ENCODE results near the gene OR7C1.

DNA sequence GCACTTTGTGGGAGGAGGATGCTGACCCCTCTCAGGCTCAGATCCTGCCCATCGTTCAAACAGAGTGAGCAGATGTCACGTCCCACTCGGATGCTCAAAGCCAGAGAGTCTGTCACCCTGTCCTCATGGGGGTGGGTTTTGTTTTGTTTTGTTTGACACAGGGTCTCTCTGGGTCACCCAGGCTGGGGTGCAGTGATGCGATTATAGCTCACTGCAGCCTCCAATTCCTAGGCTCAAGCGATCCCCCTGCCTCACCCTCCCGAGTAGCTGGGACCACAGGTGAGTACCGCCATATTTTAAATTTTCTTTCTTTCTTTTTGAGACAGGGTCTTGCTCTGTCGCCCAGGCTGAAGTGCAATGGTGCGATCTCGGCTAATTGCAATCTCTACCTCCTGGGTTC is 60.6 kb downstream of the OR7C1 start:
- no peak for TF ChIP-seq POLR2AphosphoS5 (IDR thresholded peaks at IDR 0.05)
- TF ChIP-seq, protein P1, sequence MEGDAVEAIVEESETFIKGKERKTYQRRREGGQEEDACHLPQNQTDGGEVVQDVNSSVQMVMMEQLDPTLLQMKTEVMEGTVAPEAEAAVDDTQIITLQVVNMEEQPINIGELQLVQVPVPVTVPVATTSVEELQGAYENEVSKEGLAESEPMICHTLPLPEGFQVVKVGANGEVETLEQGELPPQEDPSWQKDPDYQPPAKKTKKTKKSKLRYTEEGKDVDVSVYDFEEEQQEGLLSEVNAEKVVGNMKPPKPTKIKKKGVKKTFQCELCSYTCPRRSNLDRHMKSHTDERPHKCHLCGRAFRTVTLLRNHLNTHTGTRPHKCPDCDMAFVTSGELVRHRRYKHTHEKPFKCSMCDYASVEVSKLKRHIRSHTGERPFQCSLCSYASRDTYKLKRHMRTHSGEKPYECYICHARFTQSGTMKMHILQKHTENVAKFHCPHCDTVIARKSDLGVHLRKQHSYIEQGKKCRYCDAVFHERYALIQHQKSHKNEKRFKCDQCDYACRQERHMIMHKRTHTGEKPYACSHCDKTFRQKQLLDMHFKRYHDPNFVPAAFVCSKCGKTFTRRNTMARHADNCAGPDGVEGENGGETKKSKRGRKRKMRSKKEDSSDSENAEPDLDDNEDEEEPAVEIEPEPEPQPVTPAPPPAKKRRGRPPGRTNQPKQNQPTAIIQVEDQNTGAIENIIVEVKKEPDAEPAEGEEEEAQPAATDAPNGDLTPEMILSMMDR (IDR thresholded peaks at IDR 0.05): no peak
- TF ChIP-seq POLR2A (IDR thresholded peaks at IDR 0.05): no peak

Measured in gastroesophageal sphincter (tissue), 3 donors.